Measurements from ENCODE around the gene CCDC27.

CCDC27 gene

GRCh38 chr1:3711381-3711779 is 40.9 kb upstream of the CCDC27 start:
- no peaks in the 10 kb centered on the region for H3K9me3 Mint-ChIP-seq
- H3K4me1 Mint-ChIP-seq: peaks cover 16% of the 10 kb centered on the region
- H3K36me3 Mint-ChIP-seq (ENCODE audit: low read depth): no peaks in the 10 kb centered on the region
- H3K4me3 Mint-ChIP-seq: no peak overlapping the region
- no peak for TF ChIP-seq CTCF (IDR thresholded peaks at IDR 0.05)
- no peak for DNase-seq
- H3K27ac Mint-ChIP-seq: no peak overlapping the region
- peaks cover 51% of the 10 kb centered on the region for H3K27me3 Mint-ChIP-seq (ENCODE audit: low read depth, poor library complexity)

- Mint-ChIP-seq H3K27me3 (ENCODE audit: low read depth, poor library complexity) (peaks cover 53% of the 10 kb centered on the region), H3K4me3 (no peak overlapping the region), H3K27ac (peak overlapping the region; percentile 16), H3K36me3 (ENCODE audit: low read depth) (no peaks in the 10 kb centered on the region), H3K9me3 (no peaks in the 10 kb centered on the region), H3K4me1 (peaks cover 16% of the 10 kb centered on the region)
- TF ChIP-seq CTCF (IDR thresholded peaks at IDR 0.05): no peak
- no peak for DNase-seq
Measured at GRCh38 chr1:3711780-3712451, 40.3 kb upstream of the CCDC27 start.

GRCh38 chr1:3712573-3713535 is 39.4 kb upstream of the CCDC27 start:
- H3K36me3 Mint-ChIP-seq (ENCODE audit: low read depth): no peaks in the 10 kb centered on the region
- no peak overlapping the region for H3K4me3 Mint-ChIP-seq
- peaks cover 9% of the 10 kb centered on the region for H3K4me1 Mint-ChIP-seq
- H3K9me3 Mint-ChIP-seq: no peaks in the 10 kb centered on the region
- no peak for DNase-seq
- peaks cover 47% of the 10 kb centered on the region for H3K27me3 Mint-ChIP-seq (ENCODE audit: low read depth, poor library complexity)
- no peak overlapping the region for H3K27ac Mint-ChIP-seq
- TF ChIP-seq CTCF (IDR thresholded peaks at IDR 0.05): no peak

- no peak overlapping the region for H3K4me3 Mint-ChIP-seq
- H3K36me3 Mint-ChIP-seq (ENCODE audit: low read depth): no peaks in the 10 kb centered on the region
- peaks cover 45% of the 10 kb centered on the region for H3K27me3 Mint-ChIP-seq (ENCODE audit: low read depth, poor library complexity)
- no peak overlapping the region for H3K27ac Mint-ChIP-seq
- TF ChIP-seq CTCF (IDR thresholded peaks at IDR 0.05): no peak
- no peak for DNase-seq
- no peaks in the 10 kb centered on the region for H3K9me3 Mint-ChIP-seq
- peaks cover 9% of the 10 kb centered on the region for H3K4me1 Mint-ChIP-seq
Measured at GRCh38 chr1:3713840-3714239, 38.4 kb upstream of the CCDC27 start.

- Mint-ChIP-seq H3K27ac (no peak overlapping the region), H3K36me3 (ENCODE audit: low read depth) (no peaks in the 10 kb centered on the region), H3K4me3 (no peak overlapping the region), H3K9me3 (no peaks in the 10 kb centered on the region), H3K27me3 (ENCODE audit: low read depth, poor library complexity) (peaks cover 42% of the 10 kb centered on the region), H3K4me1 (peaks cover 9% of the 10 kb centered on the region)
- TF ChIP-seq CTCF (IDR thresholded peaks at IDR 0.05): no peak
- no peak for DNase-seq
Measured at GRCh38 chr1:3714284-3714741, 37.9 kb upstream of the CCDC27 start.

All from nephron progenitor cell (in vitro differentiated cells).